ENCODE data around the gene CFAP251.

GRCh38 chr12:121927813-121928212, 9.4 kb downstream of the CFAP251 start:
- TF ChIP-seq POLR2A (IDR thresholded peaks at IDR 0.05) (no peak), POLR2AphosphoS5 (IDR thresholded peaks at IDR 0.05) (no peak)
- TF ChIP-seq, protein P1, sequence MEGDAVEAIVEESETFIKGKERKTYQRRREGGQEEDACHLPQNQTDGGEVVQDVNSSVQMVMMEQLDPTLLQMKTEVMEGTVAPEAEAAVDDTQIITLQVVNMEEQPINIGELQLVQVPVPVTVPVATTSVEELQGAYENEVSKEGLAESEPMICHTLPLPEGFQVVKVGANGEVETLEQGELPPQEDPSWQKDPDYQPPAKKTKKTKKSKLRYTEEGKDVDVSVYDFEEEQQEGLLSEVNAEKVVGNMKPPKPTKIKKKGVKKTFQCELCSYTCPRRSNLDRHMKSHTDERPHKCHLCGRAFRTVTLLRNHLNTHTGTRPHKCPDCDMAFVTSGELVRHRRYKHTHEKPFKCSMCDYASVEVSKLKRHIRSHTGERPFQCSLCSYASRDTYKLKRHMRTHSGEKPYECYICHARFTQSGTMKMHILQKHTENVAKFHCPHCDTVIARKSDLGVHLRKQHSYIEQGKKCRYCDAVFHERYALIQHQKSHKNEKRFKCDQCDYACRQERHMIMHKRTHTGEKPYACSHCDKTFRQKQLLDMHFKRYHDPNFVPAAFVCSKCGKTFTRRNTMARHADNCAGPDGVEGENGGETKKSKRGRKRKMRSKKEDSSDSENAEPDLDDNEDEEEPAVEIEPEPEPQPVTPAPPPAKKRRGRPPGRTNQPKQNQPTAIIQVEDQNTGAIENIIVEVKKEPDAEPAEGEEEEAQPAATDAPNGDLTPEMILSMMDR (IDR thresholded peaks at IDR 0.05) = no peak

Measured in sigmoid colon (tissue), 4 donors.